ENCODE measurements around the gene DTX4.

The DTX4 gene

GRCh38 chr11:59221441-59221840, 49.5 kb downstream of the DTX4 start:
- DNase-seq (ENCODE audit: low read depth), result no peak

GRCh38 chr11:59222464-59223060, 50.6 kb downstream of the DTX4 start:
- DNase-seq (ENCODE audit: low read depth), result no peak

GRCh38 chr11:59223177-59223576, 51.2 kb downstream of the DTX4 start:
- no peak for DNase-seq (ENCODE audit: low read depth)

GRCh38 chr11:59223611-59224010, 51.7 kb downstream of the DTX4 start:
- no peak for DNase-seq (ENCODE audit: low read depth)

- no peak for DNase-seq (ENCODE audit: low read depth)
Measured at GRCh38 chr11:59224351-59224928, 52.5 kb downstream of the DTX4 start.

GRCh38 chr11:59225017-59225416, 53.1 kb downstream of the DTX4 start:
- no peak for DNase-seq (ENCODE audit: low read depth)

GRCh38 chr11:59226396-59226795, 54.5 kb downstream of the DTX4 start:
- DNase-seq (ENCODE audit: low read depth), result no peak

GRCh38 chr11:59240322-59240721, 68.4 kb downstream of the DTX4 start:
- DNase-seq (ENCODE audit: low read depth), result no peak

- DNase-seq (ENCODE audit: low read depth), result no peak
Measured at GRCh38 chr11:59243633-59244032, 71.7 kb downstream of the DTX4 start.

GRCh38 chr11:59247531-59248227, 75.7 kb downstream of the DTX4 start:
- DNase-seq (ENCODE audit: low read depth), result no peak

- no peak for DNase-seq (ENCODE audit: low read depth)
Measured at GRCh38 chr11:59249535-59249934, 77.6 kb downstream of the DTX4 start.

- no peak for DNase-seq (ENCODE audit: low read depth)
Measured at GRCh38 chr11:59253001-59253400, 81.1 kb downstream of the DTX4 start.

GRCh38 chr11:59254286-59254685, 82.4 kb downstream of the DTX4 start:
- DNase-seq (ENCODE audit: low read depth), result no peak

- DNase-seq (ENCODE audit: low read depth), result no peak
Measured at GRCh38 chr11:59255281-59255680, 83.3 kb downstream of the DTX4 start.

All from stimulated activated CD8-positive, alpha-beta memory T cell treated with anti-CD3 and anti-CD28 coated beads, Interleukin-12 subunit alpha, Interleukin-12 subunit beta, amount 100 ng/mL, for 1 hour (primary cell).